C4-2B (cell line): ENCODE results near the gene AP1AR.

Experiments
- ZFX ChIP-seq: fragments of 450-650 bp; IDR thresholded peaks from 2 replicates; pipeline ENCODE4 v1.6.1; 2017
- TF ChIP-seq, protein P1 (sequence below): fragments of 450-650 bp; conservative IDR thresholded peaks from 2 replicates; pipeline ENCODE4 v1.5.1; 2017; ENCODE audit warnings: mild to moderate bottlenecking

- TF ChIP-seq, protein P1, sequence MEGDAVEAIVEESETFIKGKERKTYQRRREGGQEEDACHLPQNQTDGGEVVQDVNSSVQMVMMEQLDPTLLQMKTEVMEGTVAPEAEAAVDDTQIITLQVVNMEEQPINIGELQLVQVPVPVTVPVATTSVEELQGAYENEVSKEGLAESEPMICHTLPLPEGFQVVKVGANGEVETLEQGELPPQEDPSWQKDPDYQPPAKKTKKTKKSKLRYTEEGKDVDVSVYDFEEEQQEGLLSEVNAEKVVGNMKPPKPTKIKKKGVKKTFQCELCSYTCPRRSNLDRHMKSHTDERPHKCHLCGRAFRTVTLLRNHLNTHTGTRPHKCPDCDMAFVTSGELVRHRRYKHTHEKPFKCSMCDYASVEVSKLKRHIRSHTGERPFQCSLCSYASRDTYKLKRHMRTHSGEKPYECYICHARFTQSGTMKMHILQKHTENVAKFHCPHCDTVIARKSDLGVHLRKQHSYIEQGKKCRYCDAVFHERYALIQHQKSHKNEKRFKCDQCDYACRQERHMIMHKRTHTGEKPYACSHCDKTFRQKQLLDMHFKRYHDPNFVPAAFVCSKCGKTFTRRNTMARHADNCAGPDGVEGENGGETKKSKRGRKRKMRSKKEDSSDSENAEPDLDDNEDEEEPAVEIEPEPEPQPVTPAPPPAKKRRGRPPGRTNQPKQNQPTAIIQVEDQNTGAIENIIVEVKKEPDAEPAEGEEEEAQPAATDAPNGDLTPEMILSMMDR, result no peak
- no peak for TF ChIP-seq ZFX
Measured at GRCh38 chr4:112253382-112254000, 21.9 kb downstream of the AP1AR start.
